ENCODE measurements around the gene WDR36. TPM values are rescaled to one million over a fixed set of nuclear protein-coding genes. Genes with fewer than 3 reads are reported as not detected.

Gene WDR36
- 10 to 100 TPM; 10.5 to 12.6 TPM for total RNA-seq

DNA sequence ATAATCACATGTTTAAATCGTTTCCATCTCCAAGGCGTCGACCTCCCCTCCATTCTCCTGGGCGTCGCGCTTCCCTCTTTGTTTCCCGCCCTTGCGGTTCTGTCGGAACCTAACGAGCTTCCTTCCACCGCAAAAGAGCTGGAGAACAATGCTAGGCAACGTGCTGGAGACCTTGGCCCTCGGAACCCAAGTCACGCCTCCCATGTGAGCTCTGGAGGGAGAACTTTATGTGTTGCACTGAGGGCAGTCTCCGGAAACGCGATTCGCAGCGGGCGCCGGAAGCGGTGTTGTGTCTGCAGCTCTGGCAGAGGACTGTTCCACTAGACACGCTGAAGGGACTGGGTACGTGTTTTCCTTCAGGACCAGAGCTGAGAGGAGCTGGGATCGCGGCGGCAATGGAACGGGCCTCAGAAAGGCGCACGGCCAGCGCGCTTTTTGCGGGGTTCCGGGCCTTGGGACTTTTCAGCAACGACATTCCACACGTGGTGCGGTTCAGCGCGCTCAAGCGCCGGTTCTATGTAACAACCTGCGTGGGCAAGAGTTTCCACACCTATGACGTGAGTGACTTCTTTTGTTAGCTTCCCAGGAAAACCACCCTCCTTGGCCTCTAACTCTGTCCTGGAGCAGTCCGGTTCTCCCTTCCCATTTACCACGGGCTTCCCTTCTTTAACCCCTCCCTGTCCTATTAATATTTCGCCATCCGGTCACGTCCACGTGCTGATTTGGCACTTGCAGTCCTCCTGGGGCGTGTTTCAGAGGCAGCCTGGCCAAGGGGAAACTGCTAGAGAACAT lies at the start of gene WDR36:
WDR36 (plus strand) TSS at position 287 of the 792 bp plus-strand sequence; CDS start at position 396, 109 bp downstream.
- H3K27ac ChIP-seq: peak within 1 kb of the TSS; percentile 79 to 86
- DNase-seq (ENCODE audit: low spot score): peak; percentile 96
- H3K4me1 ChIP-seq: peaks cover 0 to 26% of the 10 kb centered on the region in 2 donors
- no peaks in the 10 kb centered on the region for H3K27me3 ChIP-seq
- H3K4me3 ChIP-seq: peak within 1 kb of the TSS; percentile 69 to 80
- no peaks in the 10 kb centered on the region for H3K36me3 ChIP-seq
- TF ChIP-seq, protein P1, sequence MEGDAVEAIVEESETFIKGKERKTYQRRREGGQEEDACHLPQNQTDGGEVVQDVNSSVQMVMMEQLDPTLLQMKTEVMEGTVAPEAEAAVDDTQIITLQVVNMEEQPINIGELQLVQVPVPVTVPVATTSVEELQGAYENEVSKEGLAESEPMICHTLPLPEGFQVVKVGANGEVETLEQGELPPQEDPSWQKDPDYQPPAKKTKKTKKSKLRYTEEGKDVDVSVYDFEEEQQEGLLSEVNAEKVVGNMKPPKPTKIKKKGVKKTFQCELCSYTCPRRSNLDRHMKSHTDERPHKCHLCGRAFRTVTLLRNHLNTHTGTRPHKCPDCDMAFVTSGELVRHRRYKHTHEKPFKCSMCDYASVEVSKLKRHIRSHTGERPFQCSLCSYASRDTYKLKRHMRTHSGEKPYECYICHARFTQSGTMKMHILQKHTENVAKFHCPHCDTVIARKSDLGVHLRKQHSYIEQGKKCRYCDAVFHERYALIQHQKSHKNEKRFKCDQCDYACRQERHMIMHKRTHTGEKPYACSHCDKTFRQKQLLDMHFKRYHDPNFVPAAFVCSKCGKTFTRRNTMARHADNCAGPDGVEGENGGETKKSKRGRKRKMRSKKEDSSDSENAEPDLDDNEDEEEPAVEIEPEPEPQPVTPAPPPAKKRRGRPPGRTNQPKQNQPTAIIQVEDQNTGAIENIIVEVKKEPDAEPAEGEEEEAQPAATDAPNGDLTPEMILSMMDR (IDR thresholded peaks at IDR 0.05): no peak
- no peaks in the 10 kb centered on the region for H3K9me3 ChIP-seq

DNA sequence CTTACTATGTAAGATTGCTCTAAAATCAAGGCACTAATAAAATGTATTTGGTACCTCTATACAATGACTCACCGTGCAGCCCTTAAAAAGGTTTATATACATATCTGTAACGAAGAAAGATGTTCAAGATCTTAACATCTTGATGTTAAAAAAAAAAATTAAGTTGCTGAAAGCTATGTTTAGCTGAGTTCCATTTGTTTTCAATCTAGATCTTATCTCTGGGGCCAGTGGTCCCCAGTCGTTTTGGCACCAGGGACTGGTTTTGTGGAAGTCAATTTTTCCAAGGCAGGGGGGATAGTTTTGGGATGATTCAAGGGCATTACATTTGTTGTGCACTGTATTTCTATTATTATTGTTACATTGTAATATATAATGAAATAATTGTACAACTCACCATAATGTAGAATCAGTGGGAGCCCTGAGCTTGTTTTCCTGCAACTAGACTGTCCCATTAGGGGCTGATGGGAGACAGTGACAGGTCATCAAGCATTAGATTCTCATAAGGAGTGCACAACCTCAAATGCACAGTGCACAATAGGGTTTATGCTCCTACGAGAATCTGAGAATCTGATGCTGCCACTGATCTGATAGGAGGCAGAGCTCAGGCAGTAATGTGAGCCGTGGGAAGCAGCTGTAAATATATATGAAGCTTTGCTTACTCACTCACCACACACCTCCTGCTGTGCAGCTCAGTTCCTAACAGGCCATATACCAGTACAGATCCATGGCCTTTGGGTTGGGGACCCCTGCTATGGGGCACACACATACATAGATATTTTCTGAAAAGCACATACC lies 48.2 kb upstream of the WDR36 start:
- no peaks in the 10 kb centered on the region for H3K4me1 ChIP-seq
- no peaks in the 10 kb centered on the region for H3K9me3 ChIP-seq
- H3K4me3 ChIP-seq: no peak overlapping the region
- H3K27me3 ChIP-seq: no peaks in the 10 kb centered on the region
- H3K36me3 ChIP-seq: no peaks in the 10 kb centered on the region
- TF ChIP-seq, protein P1 (IDR thresholded peaks at IDR 0.05): no peak
- DNase-seq (ENCODE audit: low spot score): no peak
- no peak overlapping the region for H3K27ac ChIP-seq

DNA sequence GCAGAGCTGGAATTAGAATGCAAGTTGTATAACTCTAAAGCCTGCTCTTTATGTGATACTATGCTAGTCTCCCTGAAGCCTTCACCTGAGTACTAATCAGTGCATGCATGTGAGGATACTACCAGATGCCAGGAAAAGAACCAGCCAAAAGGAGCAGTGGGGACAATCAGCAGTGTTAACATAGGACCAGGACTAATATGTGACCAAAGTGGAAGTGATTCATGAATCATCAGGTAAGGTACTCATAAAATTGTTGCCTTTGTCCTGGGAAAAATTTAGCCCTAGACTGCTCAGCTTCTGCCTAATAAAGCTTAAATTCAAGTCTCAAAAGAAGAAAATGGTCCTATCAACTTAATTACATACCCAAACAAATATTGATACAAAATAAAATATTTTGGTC lies 34.1 kb upstream of the WDR36 start:
- H3K27ac ChIP-seq: no peak overlapping the region
- no peaks in the 10 kb centered on the region for H3K4me1 ChIP-seq
- TF ChIP-seq, protein P1 (IDR thresholded peaks at IDR 0.05): no peak
- DNase-seq (ENCODE audit: low spot score): no peak
- no peaks in the 10 kb centered on the region for H3K27me3 ChIP-seq
- H3K4me3 ChIP-seq: no peak overlapping the region
- H3K36me3 ChIP-seq: no peaks in the 10 kb centered on the region
- H3K9me3 ChIP-seq: peaks cover 0 to 8% of the 10 kb centered on the region in 2 donors

DNA sequence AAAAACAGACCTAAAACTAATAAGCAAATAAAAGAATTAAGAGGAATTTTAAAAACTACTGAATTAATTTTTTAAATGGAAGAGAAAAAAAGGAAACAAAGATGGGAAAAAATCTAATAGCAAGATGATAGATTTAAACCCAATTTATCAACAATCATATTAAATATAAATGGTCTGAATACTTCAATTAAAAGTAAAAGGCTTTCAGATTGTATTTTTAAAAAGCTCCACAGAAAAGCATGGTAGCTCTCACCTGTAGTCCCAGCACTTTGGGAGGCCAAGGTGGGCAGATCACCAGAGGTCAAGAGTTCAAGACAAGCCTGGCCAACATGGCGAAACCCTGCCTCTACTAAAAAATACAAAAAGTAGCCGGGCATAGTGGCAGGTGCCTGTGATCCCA lies 32.0 kb upstream of the WDR36 start:
- no peaks in the 10 kb centered on the region for H3K4me1 ChIP-seq
- TF ChIP-seq, protein P1 (IDR thresholded peaks at IDR 0.05): no peak

DNA sequence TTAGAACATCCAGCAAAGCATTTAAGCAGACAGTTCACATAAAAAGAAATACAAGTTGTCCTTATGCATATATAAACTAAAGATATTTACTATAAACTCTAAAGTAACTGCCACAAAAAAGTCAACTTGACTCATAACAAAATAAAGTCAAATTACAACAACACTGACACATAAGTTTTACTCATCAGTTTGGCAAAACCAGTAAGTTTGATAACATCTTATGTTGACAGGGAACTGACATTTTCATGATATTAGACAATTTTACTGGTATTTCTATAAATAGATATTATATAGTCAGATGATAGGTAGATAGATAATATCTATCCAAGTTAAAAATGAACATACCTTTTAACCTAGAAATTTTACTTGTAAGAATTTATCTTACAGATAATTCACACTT lies 30.5 kb upstream of the WDR36 start:
- Histone ChIP-seq H3K4me3 (no peak overlapping the region), H3K36me3 (no peaks in the 10 kb centered on the region), H3K9me3 (peaks cover 0 to 8% of the 10 kb centered on the region in 2 donors), H3K4me1 (no peaks in the 10 kb centered on the region), H3K27ac (no peak overlapping the region), H3K27me3 (no peaks in the 10 kb centered on the region)
- no peak for DNase-seq (ENCODE audit: low spot score)
- TF ChIP-seq, protein P1 (IDR thresholded peaks at IDR 0.05): no peak

More for the DNA sequence above, 32.0 kb upstream of the WDR36 start:
- H3K27ac ChIP-seq: no peak overlapping the region
- H3K4me3 ChIP-seq: no peak overlapping the region
- no peak for DNase-seq (ENCODE audit: low spot score)
- no peaks in the 10 kb centered on the region for H3K27me3 ChIP-seq
- peaks cover 0 to 8% of the 10 kb centered on the region in 2 donors for H3K9me3 ChIP-seq
- H3K36me3 ChIP-seq: no peaks in the 10 kb centered on the region

Data from right atrium auricular region (tissue), 2 donors.